ENCODE measurements around the gene KRT13.

GRCh38 chr17:41492351-41492750 lies 13.1 kb downstream of the KRT13 start:
- TF ChIP-seq CTCF (IDR thresholded peaks at IDR 0.05; ENCODE audit: low read depth, low read length, missing input control) (no peak), REST (IDR thresholded peaks at IDR 0.05) (no peak), SP1 (IDR thresholded peaks at IDR 0.05) (no peak), FOXA1 (IDR thresholded peaks at IDR 0.05) (no peak), YY1 (IDR thresholded peaks at IDR 0.05) (no peak), ZBTB33 (IDR thresholded peaks at IDR 0.05) (no peak), ATF3 (IDR thresholded peaks at IDR 0.05) (no peak), EGR1 (IDR thresholded peaks at IDR 0.05; ENCODE audit: low read depth in 2 of 2) (no peak), GABPA (IDR thresholded peaks at IDR 0.05 in 1 of 2, conservative IDR thresholded peaks at IDR 0.05 in 1 of 2) (no peak), FOXA2 (IDR thresholded peaks at IDR 0.05) (no peak), TAF1 (conservative IDR thresholded peaks at IDR 0.05) (no peak), HNF4A (conservative IDR thresholded peaks at IDR 0.05) (no peak), RAD21 (IDR thresholded peaks at IDR 0.05) (no peak), JUND (IDR thresholded peaks at IDR 0.05) (no peak)
